WTC11 (cell line): Measurements from ENCODE around the gene VTI1A. TPM values are rescaled to one million over a fixed set of nuclear protein-coding genes. Genes with fewer than 3 reads are reported as not detected.

Experiments used
- ATAC-seq: fragments of 200-7000 bp; cut with Tn5 transposase; 2 replicates; pipeline ENCODE4 v1.10.0; 2021; ENCODE audit warnings: mild to moderate bottlenecking, moderate library complexity
- CTCF ChIA-PET: fragments of 300-600 bp; sonication (Branson Sonifier 250); formaldehyde crosslinking; loops from one replicate; lab custom pipeline; 2021; ENCODE audit warnings: antibody characterized with exemption; lab: Charles Lee
- POLR2A ChIA-PET: fragments of 350-600 bp; sonication (Branson Sonifier 250); formaldehyde crosslinking; loops from one replicate; lab custom pipeline; 2021; ENCODE audit warnings: antibody characterized with exemption; lab: Charles Lee
- DNase-seq: peaks from one replicate; pipeline ENCODE4 v3.0.0; 2021; ENCODE audit warnings: low spot score
- H3K27ac Mint-ChIP-seq: 2 replicates; pipeline ENCODE4 v1.8.0; 2021; ENCODE audit warnings: mixed read lengths
- H3K27me3 Mint-ChIP-seq: 2 replicates; pipeline ENCODE4 v1.8.0; 2021; ENCODE audit warnings: low read depth, mild to moderate bottlenecking, moderate library complexity, mixed read lengths
- H3K36me3 Mint-ChIP-seq: 2 replicates; pipeline ENCODE4 v1.8.0; 2021; ENCODE audit warnings: mixed read lengths
- H3K4me1 Mint-ChIP-seq: 2 replicates; pipeline ENCODE4 v1.8.0; 2022; ENCODE audit warnings: mixed read lengths
- H3K4me3 Mint-ChIP-seq: 2 replicates; pipeline ENCODE4 v1.8.0; 2021; ENCODE audit warnings: mild to moderate bottlenecking, moderate library complexity, mixed read lengths
- H3K9me3 Mint-ChIP-seq: 2 replicates; pipeline ENCODE4 v1.8.0; 2021; ENCODE audit warnings: mixed read lengths
- CBFB ChIP-seq: sonication (generic); formaldehyde crosslinking; IDR thresholded peaks from 2 replicates; pipeline ENCODE4 v1.8.1; 2022; ENCODE audit warnings: mild to moderate bottlenecking, low read depth, missing genetic modification reagents
- CREM ChIP-seq: sonication (generic); formaldehyde crosslinking; IDR thresholded peaks from 2 replicates; pipeline ENCODE4 v1.8.1; 2022; ENCODE audit warnings: mild to moderate bottlenecking, missing genetic modification reagents, moderate library complexity
- FOXJ3 ChIP-seq: sonication (generic); formaldehyde crosslinking; IDR thresholded peaks from 2 replicates; pipeline ENCODE4 v1.9.0; 2021; ENCODE audit warnings: missing genetic modification reagents, mild to moderate bottlenecking, borderline replicate concordance
- FOXP1 ChIP-seq: sonication (generic); formaldehyde crosslinking; IDR thresholded peaks from 2 replicates; pipeline ENCODE4 v1.8.0; 2022; ENCODE audit warnings: missing genetic modification reagents, mild to moderate bottlenecking, moderate library complexity, borderline replicate concordance
- GRHL2 ChIP-seq: fragments of 250-450 bp; sonication (Bioruptor Pico); IDR thresholded peaks from 2 replicates; pipeline ENCODE4 v1.8.0; 2022; ENCODE audit warnings: mild to moderate bottlenecking, moderate library complexity; ENCODE audit not compliant: insufficient replicate concordance, severe bottlenecking
- GTF2I ChIP-seq: fragments of 250-450 bp; sonication (Bioruptor Pico); conservative IDR thresholded peaks from 2 replicates; pipeline ENCODE4 v1.4.0; 2021; ENCODE audit warnings: mild to moderate bottlenecking
- IRF2 ChIP-seq: sonication (generic); formaldehyde crosslinking; IDR thresholded peaks from 2 replicates; pipeline ENCODE4 v1.8.0; 2022; ENCODE audit warnings: low read depth, missing genetic modification reagents, borderline replicate concordance
- MXD4 ChIP-seq: fragments of 250-450 bp; sonication (Bioruptor Pico); IDR thresholded peaks from 2 replicates; pipeline ENCODE4 v1.8.0; 2021; ENCODE audit warnings: mild to moderate bottlenecking, moderate library complexity, borderline replicate concordance
- MYBL2 ChIP-seq: sonication (generic); formaldehyde crosslinking; IDR thresholded peaks from 2 replicates; pipeline ENCODE4 v1.8.1; 2023; ENCODE audit warnings: mild to moderate bottlenecking, moderate library complexity, missing genetic modification reagents
- NR3C1 ChIP-seq: sonication (generic); formaldehyde crosslinking; conservative IDR thresholded peaks from 2 replicates; pipeline ENCODE4 v1.8.1; 2023; ENCODE audit warnings: low read depth, mild to moderate bottlenecking, missing genetic modification reagents
- PRRX2 ChIP-seq: fragments of 250-450 bp; sonication (Bioruptor Pico); IDR thresholded peaks from 2 replicates; pipeline ENCODE4 v1.8.0; 2021; ENCODE audit warnings: mild to moderate bottlenecking
- SOX15 ChIP-seq: fragments of 250-450 bp; sonication (Bioruptor Pico); IDR thresholded peaks from 2 replicates; pipeline ENCODE4 v1.9.0; 2021; ENCODE audit warnings: mild to moderate bottlenecking
- TP53 ChIP-seq: sonication (generic); formaldehyde crosslinking; IDR thresholded peaks from 2 replicates; pipeline ENCODE4 v1.8.1; 2023; ENCODE audit warnings: mild to moderate bottlenecking, missing genetic modification reagents
- ZBTB21 ChIP-seq: sonication (generic); formaldehyde crosslinking; IDR thresholded peaks from 2 replicates; pipeline ENCODE4 v1.8.1; 2023; ENCODE audit warnings: mild to moderate bottlenecking, missing genetic modification reagents, borderline replicate concordance
- ZNF232 ChIP-seq: sonication (generic); formaldehyde crosslinking; IDR thresholded peaks from 2 replicates; pipeline ENCODE4 v1.8.0; 2022; ENCODE audit warnings: mild to moderate bottlenecking, missing genetic modification reagents
- ZNF396 ChIP-seq: fragments of 250-450 bp; sonication (Bioruptor Pico); IDR thresholded peaks from 2 replicates; pipeline ENCODE4 v1.8.0; 2021; ENCODE audit warnings: mild to moderate bottlenecking, moderate library complexity, borderline replicate concordance
- total RNA-seq: library from RNA; stranded (reverse); gene quantifications from 3 replicates; pipeline ENCODE4 v1.2.3, GENCODE V29; 2021
- TF ChIP-seq, protein P1 (sequence below): fragments of 250-450 bp; sonication (Bioruptor Pico); IDR thresholded peaks from 2 replicates; pipeline ENCODE4 v1.8.0; 2021; ENCODE audit warnings: mild to moderate bottlenecking
- TF ChIP-seq, protein P2 (sequence below): sonication (generic); formaldehyde crosslinking; IDR thresholded peaks from 2 replicates; pipeline ENCODE4 v1.8.1; 2023; ENCODE audit warnings: mild to moderate bottlenecking, missing genetic modification reagents
- TF ChIP-seq, protein P3 (sequence below): sonication (generic); formaldehyde crosslinking; IDR thresholded peaks from 2 replicates; pipeline ENCODE4 v1.8.0; 2022; ENCODE audit warnings: mild to moderate bottlenecking, missing genetic modification reagents
- TF ChIP-seq, protein P4 (sequence below): fragments of 250-450 bp; sonication (Bioruptor Pico); IDR thresholded peaks from 2 replicates; pipeline ENCODE4 v1.9.0; 2021; ENCODE audit warnings: moderate library complexity, mild to moderate bottlenecking, inconsistent platforms, borderline replicate concordance
- TF ChIP-seq, protein P5 (sequence below): sonication (generic); formaldehyde crosslinking; IDR thresholded peaks from 2 replicates; pipeline ENCODE4 v1.8.1; 2022; ENCODE audit warnings: low read depth, missing genetic modification reagents, borderline replicate concordance
- TF ChIP-seq, protein P6 (sequence below): sonication (generic); formaldehyde crosslinking; conservative IDR thresholded peaks from 2 replicates; pipeline ENCODE4 v1.8.1; 2022; ENCODE audit warnings: mild to moderate bottlenecking, missing genetic modification reagents

Gene VTI1A
- total RNA-seq, 1 experiment from 2014 or later = 20.1 TPM

DNA sequence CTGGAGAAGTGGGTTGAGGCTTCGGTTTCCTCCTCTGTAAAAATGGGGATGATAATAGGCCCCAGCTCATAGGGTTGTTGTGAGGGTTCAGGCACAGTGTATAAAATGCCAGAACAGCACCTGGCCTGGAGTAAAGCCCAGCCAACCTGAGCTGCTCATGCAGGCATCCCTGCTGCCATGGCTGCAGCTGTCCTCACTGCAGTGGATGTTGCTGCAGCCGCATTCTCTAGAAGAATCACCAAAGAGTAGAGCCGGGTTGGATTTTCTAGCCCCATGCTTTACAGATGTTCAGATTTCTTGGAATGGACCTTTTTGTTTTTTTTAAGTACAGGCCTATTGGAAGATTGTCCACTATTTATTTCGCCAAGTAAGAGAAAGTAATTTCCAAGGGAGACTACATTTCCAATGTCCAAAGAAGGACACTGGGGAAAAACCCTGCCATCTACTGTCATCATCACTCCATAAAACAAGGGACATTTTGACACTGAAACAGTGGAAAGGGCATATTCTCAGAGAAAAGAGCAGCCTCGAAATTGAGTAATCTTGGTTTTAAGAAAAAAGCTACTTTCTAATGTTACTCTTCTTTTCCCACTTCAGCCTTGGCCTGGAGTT, 355.5 kb downstream of the VTI1A start:
- Mint-ChIP-seq H3K4me1 (peaks cover 44% of the 10 kb centered on the region), H3K9me3 (peaks cover 7% of the 10 kb centered on the region), H3K36me3 (peaks cover 7% of the 10 kb centered on the region), H3K27me3 (no peaks in the 10 kb centered on the region; the same call in 1 of the 2 replicates), H3K4me3 (no peak overlapping the region), H3K27ac (no peak overlapping the region)
- CTCF ChIA-PET = interaction anchor here (1.0 to 1.3 kb wide), 2 partner anchors 9 to 22 kb away, joined by 3 read pairs; no protein-coding TSS in a partner anchor
- no peak for ATAC-seq
- TF ChIP-seq, protein P1, sequence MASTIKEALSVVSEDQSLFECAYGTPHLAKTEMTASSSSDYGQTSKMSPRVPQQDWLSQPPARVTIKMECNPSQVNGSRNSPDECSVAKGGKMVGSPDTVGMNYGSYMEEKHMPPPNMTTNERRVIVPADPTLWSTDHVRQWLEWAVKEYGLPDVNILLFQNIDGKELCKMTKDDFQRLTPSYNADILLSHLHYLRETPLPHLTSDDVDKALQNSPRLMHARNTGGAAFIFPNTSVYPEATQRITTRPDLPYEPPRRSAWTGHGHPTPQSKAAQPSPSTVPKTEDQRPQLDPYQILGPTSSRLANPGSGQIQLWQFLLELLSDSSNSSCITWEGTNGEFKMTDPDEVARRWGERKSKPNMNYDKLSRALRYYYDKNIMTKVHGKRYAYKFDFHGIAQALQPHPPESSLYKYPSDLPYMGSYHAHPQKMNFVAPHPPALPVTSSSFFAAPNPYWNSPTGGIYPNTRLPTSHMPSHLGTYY (CRISPR knock-in tag) = no peak
- TF ChIP-seq SOX15 (CRISPR knock-in tag) = no peak
- no peak for DNase-seq
- POLR2A ChIA-PET = no interaction called here

DNA sequence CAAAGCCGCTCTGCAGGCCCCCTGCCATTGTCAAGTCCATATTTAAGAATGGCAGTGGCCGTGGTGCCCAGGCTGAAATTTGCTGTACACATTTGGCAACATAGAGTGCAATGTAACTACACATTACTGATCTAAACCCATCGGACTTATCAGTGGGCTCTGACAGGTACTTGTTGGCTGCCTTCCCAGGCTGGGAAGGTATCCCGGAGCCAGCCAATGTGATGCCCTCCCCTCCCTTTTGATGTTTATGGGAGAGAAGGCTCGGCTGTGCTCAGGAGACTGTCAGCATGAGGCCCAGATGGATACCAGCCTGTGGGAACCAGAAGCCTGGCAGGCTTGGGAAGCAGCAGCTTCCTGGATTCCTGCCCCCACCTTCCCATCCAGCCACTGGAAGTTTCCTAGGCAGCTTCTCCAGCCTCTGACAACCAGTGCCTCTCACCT, 357.0 kb downstream of the VTI1A start:
- Mint-ChIP-seq H3K9me3 (peaks cover 7% of the 10 kb centered on the region), H3K4me3 (no peak overlapping the region), H3K4me1 (peaks cover 37% of the 10 kb centered on the region)
- no peak for DNase-seq
- POLR2A ChIA-PET = interaction anchor here (0.9 kb wide), 1 partner anchor 9 kb away, joined by 3 read pairs; no protein-coding TSS in a partner anchor
- TF ChIP-seq, protein P2, sequence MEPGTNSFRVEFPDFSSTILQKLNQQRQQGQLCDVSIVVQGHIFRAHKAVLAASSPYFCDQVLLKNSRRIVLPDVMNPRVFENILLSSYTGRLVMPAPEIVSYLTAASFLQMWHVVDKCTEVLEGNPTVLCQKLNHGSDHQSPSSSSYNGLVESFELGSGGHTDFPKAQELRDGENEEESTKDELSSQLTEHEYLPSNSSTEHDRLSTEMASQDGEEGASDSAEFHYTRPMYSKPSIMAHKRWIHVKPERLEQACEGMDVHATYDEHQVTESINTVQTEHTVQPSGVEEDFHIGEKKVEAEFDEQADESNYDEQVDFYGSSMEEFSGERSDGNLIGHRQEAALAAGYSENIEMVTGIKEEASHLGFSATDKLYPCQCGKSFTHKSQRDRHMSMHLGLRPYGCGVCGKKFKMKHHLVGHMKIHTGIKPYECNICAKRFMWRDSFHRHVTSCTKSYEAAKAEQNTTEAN (CRISPR knock-in tag) = no peak
- no peak for TF ChIP-seq TP53
- TF ChIP-seq CBFB = no peak
- no peak for TF ChIP-seq IRF2
- TF ChIP-seq GTF2I = no peak
- no peak for TF ChIP-seq FOXJ3
- TF ChIP-seq, all 79 proteins: peak for 0
- peak; percentile 43 for ATAC-seq
- Mint-ChIP-seq H3K27ac (no peak overlapping the region), H3K36me3 (peaks cover 7% of the 10 kb centered on the region), H3K27me3 (peaks cover 9% of the 10 kb centered on the region)
- CTCF ChIA-PET = interaction anchor here (0.7 kb wide), 1 partner anchor 177 kb away, joined by 6 read pairs; no protein-coding TSS in a partner anchor

DNA sequence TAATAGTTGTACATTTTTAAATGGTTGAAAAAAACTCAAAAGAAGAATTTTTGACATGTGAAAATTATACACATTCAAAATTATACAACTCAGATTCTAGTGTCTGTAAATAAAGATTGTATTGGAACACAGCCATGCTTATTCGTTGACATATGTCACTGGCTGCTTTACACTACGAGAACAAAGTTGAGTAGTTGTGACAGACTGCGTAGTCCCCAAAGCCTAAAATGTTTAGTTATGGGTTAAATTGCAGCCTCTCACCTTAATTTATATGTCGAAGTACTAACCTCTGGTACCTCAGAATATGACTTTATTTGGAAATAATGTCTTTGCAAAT, 358.2 kb downstream of the VTI1A start:
- H3K27ac Mint-ChIP-seq = no peak overlapping the region
- ChIA-PET POLR2A (no interaction called here), CTCF (no interaction called here)
- peaks cover 11% of the 10 kb centered on the region for H3K36me3 Mint-ChIP-seq
- ATAC-seq = no peak
- DNase-seq = no peak
- peaks cover 21% of the 10 kb centered on the region for H3K27me3 Mint-ChIP-seq
- H3K4me1 Mint-ChIP-seq = peaks cover 34% of the 10 kb centered on the region
- no peak overlapping the region for H3K4me3 Mint-ChIP-seq
- peaks cover 7% of the 10 kb centered on the region for H3K9me3 Mint-ChIP-seq
- TF ChIP-seq ZNF232 (CRISPR knock-in tag) (no peak), MYBL2 (no peak), FOXP1 (CRISPR knock-in tag) (no peak), MXD4 (CRISPR knock-in tag) (no peak), ZBTB21 (CRISPR knock-in tag) (no peak)
- TF ChIP-seq, protein P3, sequence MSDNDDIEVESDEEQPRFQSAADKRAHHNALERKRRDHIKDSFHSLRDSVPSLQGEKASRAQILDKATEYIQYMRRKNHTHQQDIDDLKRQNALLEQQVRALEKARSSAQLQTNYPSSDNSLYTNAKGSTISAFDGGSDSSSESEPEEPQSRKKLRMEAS (CRISPR knock-in tag) = no peak
- TF ChIP-seq, protein P4, sequence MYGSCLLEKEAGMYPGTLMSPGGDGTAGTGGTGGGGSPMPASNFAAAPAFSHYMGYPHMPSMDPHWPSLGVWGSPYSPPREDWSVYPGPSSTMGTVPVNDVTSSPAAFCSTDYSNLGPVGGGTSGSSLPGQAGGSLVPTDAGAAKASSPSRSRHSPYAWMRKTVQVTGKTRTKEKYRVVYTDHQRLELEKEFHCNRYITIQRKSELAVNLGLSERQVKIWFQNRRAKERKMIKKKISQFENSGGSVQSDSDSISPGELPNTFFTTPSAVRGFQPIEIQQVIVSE (CRISPR knock-in tag) = no peak

DNA sequence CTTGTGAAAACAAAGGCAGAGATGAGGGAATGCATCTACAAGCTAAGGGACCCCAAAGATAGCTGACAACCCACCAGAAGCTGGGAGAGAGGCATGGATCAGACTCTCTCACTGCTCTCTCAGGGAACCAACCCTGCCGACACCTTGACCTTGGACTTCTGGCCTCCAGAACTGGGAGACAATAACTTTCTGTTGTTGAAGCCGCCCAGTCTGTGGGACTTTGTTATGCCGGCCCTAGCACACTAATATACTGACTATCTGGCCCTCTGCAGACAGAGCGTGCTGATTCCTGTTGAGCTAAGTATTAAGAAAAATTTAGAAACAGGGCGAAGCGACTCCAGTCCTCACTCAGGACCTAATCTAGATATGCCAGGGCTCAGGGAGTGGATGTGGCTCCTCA, 358.7 kb downstream of the VTI1A start:
- ChIA-PET POLR2A (no interaction called here), CTCF (no interaction called here)
- H3K9me3 Mint-ChIP-seq = peaks cover 7% of the 10 kb centered on the region
- ATAC-seq = no peak
- no peak for DNase-seq
- H3K4me3 Mint-ChIP-seq = no peak overlapping the region
- peaks cover 35% of the 10 kb centered on the region for H3K4me1 Mint-ChIP-seq
- H3K27ac Mint-ChIP-seq = no peak overlapping the region
- H3K27me3 Mint-ChIP-seq = peaks cover 26% of the 10 kb centered on the region
- peaks cover 11% of the 10 kb centered on the region for H3K36me3 Mint-ChIP-seq
- no peak for TF ChIP-seq PRRX2
- TF ChIP-seq, protein P5, sequence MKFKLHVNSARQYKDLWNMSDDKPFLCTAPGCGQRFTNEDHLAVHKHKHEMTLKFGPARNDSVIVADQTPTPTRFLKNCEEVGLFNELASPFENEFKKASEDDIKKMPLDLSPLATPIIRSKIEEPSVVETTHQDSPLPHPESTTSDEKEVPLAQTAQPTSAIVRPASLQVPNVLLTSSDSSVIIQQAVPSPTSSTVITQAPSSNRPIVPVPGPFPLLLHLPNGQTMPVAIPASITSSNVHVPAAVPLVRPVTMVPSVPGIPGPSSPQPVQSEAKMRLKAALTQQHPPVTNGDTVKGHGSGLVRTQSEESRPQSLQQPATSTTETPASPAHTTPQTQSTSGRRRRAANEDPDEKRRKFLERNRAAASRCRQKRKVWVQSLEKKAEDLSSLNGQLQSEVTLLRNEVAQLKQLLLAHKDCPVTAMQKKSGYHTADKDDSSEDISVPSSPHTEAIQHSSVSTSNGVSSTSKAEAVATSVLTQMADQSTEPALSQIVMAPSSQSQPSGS = no peak
- TF ChIP-seq ZNF396 = no peak
- TF ChIP-seq GRHL2 (CRISPR knock-in tag) = no peak
- no peak for TF ChIP-seq NR3C1 (CRISPR knock-in tag)
- TF ChIP-seq, protein P6, sequence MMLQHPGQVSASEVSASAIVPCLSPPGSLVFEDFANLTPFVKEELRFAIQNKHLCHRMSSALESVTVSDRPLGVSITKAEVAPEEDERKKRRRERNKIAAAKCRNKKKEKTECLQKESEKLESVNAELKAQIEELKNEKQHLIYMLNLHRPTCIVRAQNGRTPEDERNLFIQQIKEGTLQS = no peak
- no peak for TF ChIP-seq CREM (CRISPR knock-in tag)
